ACC112 (cell line): Measurements from ENCODE around the gene BOK.
"Not testable (repeated sequence)": the region's sequence is repeated elsewhere in the genome, so short reads cannot be mapped to it uniquely, and the experiment has no call there.

Source experiments
- H2AFZ ChIP-seq: fragments of 200-600 bp; sonication (generic); one replicate; pipeline ENCODE4 v1.6.0; 2017; ENCODE audit warnings: antibody characterized with exemption, low read length; ENCODE audit not compliant: unreplicated experiment
- H3K27ac ChIP-seq: fragments of 200-600 bp; sonication (generic); 2 replicates; pipeline ENCODE4 v1.5.1; 2014; ENCODE audit warnings: low read depth, mild to moderate bottlenecking, antibody characterized with exemption, low read length, moderate library complexity
- H3K27me3 ChIP-seq: fragments of 200-600 bp; sonication (generic); 2 replicates; pipeline ENCODE4 v1.6.1; 2014; ENCODE audit warnings: mild to moderate bottlenecking, antibody characterized with exemption, low read length, moderate library complexity, mixed read lengths; ENCODE audit not compliant: insufficient read depth
- H3K36me3 ChIP-seq: fragments of 200-600 bp; sonication (generic); 2 replicates; pipeline ENCODE4 v1.6.1; 2016; ENCODE audit warnings: mild to moderate bottlenecking, antibody characterized with exemption, low read length, moderate library complexity, mixed read lengths; ENCODE audit not compliant: insufficient read depth
- H3K4me1 ChIP-seq: fragments of 200-600 bp; sonication (generic); one replicate; pipeline ENCODE4 v1.6.1; 2016; ENCODE audit warnings: low read length, mixed read lengths; ENCODE audit not compliant: insufficient read depth, unreplicated experiment, control insufficient read depth
- H3K4me3 ChIP-seq: fragments of 200-600 bp; sonication (generic); 2 replicates; pipeline ENCODE4 v1.5.1; 2014; ENCODE audit warnings: mild to moderate bottlenecking, low read depth, low read length
- H3K79me2 ChIP-seq: fragments of 200-600 bp; sonication (generic); one replicate; pipeline ENCODE4 v1.6.0; 2016; ENCODE audit warnings: low read length; ENCODE audit not compliant: control insufficient read depth, unreplicated experiment, insufficient read depth

The BOK gene

GRCh38 chr2:241566468-241566867 is 7.9 kb downstream of the BOK start:
- H3K79me2 ChIP-seq = peaks cover 9% of the 10 kb centered on the region
- no peak overlapping the region for H2AFZ ChIP-seq
- no peaks in the 10 kb centered on the region for H3K27me3 ChIP-seq
- no peak overlapping the region for H3K27ac ChIP-seq
- H3K4me1 ChIP-seq = peaks cover 9% of the 10 kb centered on the region
- H3K36me3 ChIP-seq = no peaks in the 10 kb centered on the region
- no peak overlapping the region for H3K4me3 ChIP-seq

GRCh38 chr2:241567266-241567665 is 8.7 kb downstream of the BOK start:
- not testable (repeated sequence) for H3K27ac ChIP-seq, H3K36me3 ChIP-seq, H3K27me3 ChIP-seq, H3K4me3 ChIP-seq, H3K79me2 ChIP-seq, H3K4me1 ChIP-seq, H2AFZ ChIP-seq

- Histone ChIP-seq H3K27me3 (no peaks in the 10 kb centered on the region), H3K27ac (no peak overlapping the region), H3K4me1 (no peaks in the 10 kb centered on the region), H3K36me3 (no peaks in the 10 kb centered on the region), H2AFZ (no peak overlapping the region), H3K79me2 (peaks cover 5% of the 10 kb centered on the region), H3K4me3 (no peak overlapping the region)
Observed at GRCh38 chr2:241567776-241568175, 9.2 kb downstream of the BOK start.

GRCh38 chr2:241568726-241569125 is 10.2 kb downstream of the BOK start:
- peaks cover 1% of the 10 kb centered on the region for H3K79me2 ChIP-seq
- no peak overlapping the region for H3K4me3 ChIP-seq
- peaks cover 4% of the 10 kb centered on the region; the same call in 1 of the 2 replicates for H3K36me3 ChIP-seq
- H3K27ac ChIP-seq = no peak overlapping the region
- H2AFZ ChIP-seq = no peak overlapping the region
- no peaks in the 10 kb centered on the region for H3K4me1 ChIP-seq
- H3K27me3 ChIP-seq = no peaks in the 10 kb centered on the region

GRCh38 chr2:241569831-241570281 is 11.3 kb downstream of the BOK start:
- Histone ChIP-seq H3K27ac (no peak overlapping the region), H3K79me2 (no peaks in the 10 kb centered on the region), H3K27me3 (no peaks in the 10 kb centered on the region), H3K4me3 (no peak overlapping the region), H2AFZ (no peak overlapping the region), H3K4me1 (no peaks in the 10 kb centered on the region), H3K36me3 (peaks cover 4% of the 10 kb centered on the region; the same call in 1 of the 2 replicates)

- no peak overlapping the region for H2AFZ ChIP-seq
- no peaks in the 10 kb centered on the region for H3K79me2 ChIP-seq
- peaks cover 4% of the 10 kb centered on the region; the same call in 1 of the 2 replicates for H3K36me3 ChIP-seq
- H3K4me1 ChIP-seq = no peaks in the 10 kb centered on the region
- H3K27ac ChIP-seq = no peak overlapping the region
- no peak overlapping the region for H3K4me3 ChIP-seq
- no peaks in the 10 kb centered on the region for H3K27me3 ChIP-seq
Observed at GRCh38 chr2:241570961-241571581, 12.5 kb downstream of the BOK start.

GRCh38 chr2:241571821-241572620 is 13.5 kb downstream of the BOK start:
- Histone ChIP-seq H3K79me2 (no peaks in the 10 kb centered on the region), H3K36me3 (peaks cover 4% of the 10 kb centered on the region; the same call in 1 of the 2 replicates), H2AFZ (no peak overlapping the region), H3K4me1 (no peaks in the 10 kb centered on the region), H3K27me3 (no peaks in the 10 kb centered on the region), H3K4me3 (no peak overlapping the region), H3K27ac (no peak overlapping the region)

- H3K36me3 ChIP-seq, H3K27me3 ChIP-seq, H3K27ac ChIP-seq, H3K4me3 ChIP-seq, H3K4me1 ChIP-seq, H2AFZ ChIP-seq, H3K79me2 ChIP-seq: not testable (repeated sequence)
Observed at GRCh38 chr2:241572915-241573651, 14.5 kb downstream of the BOK start.

GRCh38 chr2:241573741-241574140 is 15.2 kb downstream of the BOK start:
- H3K27ac ChIP-seq = no peak overlapping the region
- no peaks in the 10 kb centered on the region for H3K79me2 ChIP-seq
- no peak overlapping the region for H2AFZ ChIP-seq
- no peaks in the 10 kb centered on the region for H3K27me3 ChIP-seq
- H3K4me3 ChIP-seq = no peak overlapping the region
- H3K36me3 ChIP-seq = peaks cover 5% of the 10 kb centered on the region; the same call in 1 of the 2 replicates
- no peaks in the 10 kb centered on the region for H3K4me1 ChIP-seq

GRCh38 chr2:241574911-241575623 is 16.5 kb downstream of the BOK start:
- Histone ChIP-seq H3K4me3 (no peak overlapping the region), H3K36me3 (peaks cover 8% of the 10 kb centered on the region; the same call in 1 of the 2 replicates), H2AFZ (no peak overlapping the region), H3K4me1 (no peaks in the 10 kb centered on the region), H3K79me2 (no peaks in the 10 kb centered on the region), H3K27ac (no peak overlapping the region), H3K27me3 (no peaks in the 10 kb centered on the region)
